ENCODE measurements around the gene TSC22D4. TPM values are rescaled to one million over a fixed set of nuclear protein-coding genes. Genes with fewer than 3 reads are reported as not detected.

TSC22D4 gene
- total and polyA plus RNA-seq, 2 experiments from 2014 or later: 14.6 to 24.9 TPM

DNA sequence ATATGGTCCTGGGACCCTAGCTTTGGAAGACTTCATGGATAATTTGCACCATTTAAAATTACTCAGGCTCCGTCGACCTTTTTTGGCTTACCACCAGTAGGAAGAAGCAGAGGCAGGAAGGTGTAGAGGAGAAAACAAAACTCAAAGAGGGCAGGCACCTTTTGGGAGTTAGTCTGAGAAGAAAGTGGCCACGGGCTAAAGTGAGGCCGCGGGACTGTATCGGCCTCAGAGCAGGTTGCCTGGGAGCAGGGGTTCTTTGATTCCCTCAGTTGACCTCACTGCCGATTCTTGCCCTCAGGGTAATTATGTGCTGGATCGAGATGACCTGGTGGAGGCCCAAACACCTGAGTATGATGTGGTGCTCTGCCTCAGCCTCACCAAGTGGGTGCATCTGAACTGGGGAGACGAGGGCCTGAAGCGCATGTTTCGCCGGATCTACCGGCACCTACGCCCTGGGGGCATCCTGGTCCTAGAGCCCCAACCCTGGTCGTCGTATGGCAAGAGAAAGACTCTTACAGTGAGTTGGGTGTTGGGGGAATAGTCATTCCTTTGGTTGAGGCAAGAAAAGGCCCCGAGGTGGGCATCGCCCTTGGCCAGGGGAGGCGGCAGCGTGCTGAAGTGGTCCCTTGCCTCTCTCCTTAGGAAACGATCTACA is 46.3 kb downstream of the TSC22D4 start:
- peaks cover 48% of the 10 kb centered on the region for H3K4me1 Mint-ChIP-seq
- peak overlapping the region; percentile 67; the same call in 1 of the 2 replicates for H3K4me3 ChIP-seq
- H3K36me3 ChIP-seq (ENCODE audit: insufficient read depth): peaks cover 9% of the 10 kb centered on the region; the same call in 1 of the 2 replicates
- peaks cover 2% of the 10 kb centered on the region for H3K27me3 ChIP-seq (ENCODE audit: insufficient read depth)
- no peaks in the 10 kb centered on the region for H3K9me2 ChIP-seq (ENCODE audit: insufficient read depth)
- ATAC-seq (no peak), DNase-seq (ENCODE audit: low spot score) (no peak)
- H3K4me3 Mint-ChIP-seq: peak overlapping the region; percentile 93
- peak overlapping the region; percentile 81 for H3K27ac ChIP-seq (ENCODE audit: low read depth)
- H3K4me1 ChIP-seq (ENCODE audit: insufficient read depth): peaks cover 29% of the 10 kb centered on the region; the same call in 1 of the 2 replicates
- H2AFZ ChIP-seq: no peak overlapping the region
- no peak overlapping the region for H3K27ac Mint-ChIP-seq
- H4K20me1 ChIP-seq (replicated peaks; ENCODE audit: insufficient read depth): peaks cover 3% of the 10 kb centered on the region; the same call in 1 of the 2 replicates
- H3K79me2 ChIP-seq (replicated peaks; ENCODE audit: insufficient read depth): peaks cover 44% of the 10 kb centered on the region
- H3K36me3 Mint-ChIP-seq (ENCODE audit: low read depth): peaks cover 59% of the 10 kb centered on the region
- peak overlapping the region; percentile 79; the same call in 1 of the 2 replicates for H3K4me2 ChIP-seq
- peaks cover 43% of the 10 kb centered on the region for H3K27me3 Mint-ChIP-seq (ENCODE audit: insufficient read depth, low read depth, poor library complexity)
- H3F3A ChIP-seq (replicated peaks; ENCODE audit: low read depth): peaks cover 39% of the 10 kb centered on the region
- H3K9me3 Mint-ChIP-seq: peaks cover 17% of the 10 kb centered on the region
- TF ChIP-seq JUNB (IDR thresholded peaks at IDR 0.05; ENCODE audit: unreplicated experiment) (no peak), POLR2AphosphoS5 (IDR thresholded peaks at IDR 0.05; ENCODE audit: low read depth) (no peak), EZH2 (IDR thresholded peaks at IDR 0.05; ENCODE audit: low read depth, unreplicated experiment) (no peak), CREB1 (CRISPR knock-in tag; IDR thresholded peaks at IDR 0.05; ENCODE audit: low read depth) (no peak), NANOG (IDR thresholded peaks at IDR 0.05; ENCODE audit: borderline replicate concordance) (no peak), EZH2phosphoT487 (IDR thresholded peaks at IDR 0.05; ENCODE audit: unreplicated experiment) (no peak), ZNF331 (CRISPR knock-in tag; IDR thresholded peaks at IDR 0.05; ENCODE audit: low read depth) (no peak), STAT1 (IDR thresholded peaks at IDR 0.05; ENCODE audit: unreplicated experiment) (no peak), ZNF114 (CRISPR knock-in tag; IDR thresholded peaks at IDR 0.05) (no peak)
- TF ChIP-seq, protein P1, sequence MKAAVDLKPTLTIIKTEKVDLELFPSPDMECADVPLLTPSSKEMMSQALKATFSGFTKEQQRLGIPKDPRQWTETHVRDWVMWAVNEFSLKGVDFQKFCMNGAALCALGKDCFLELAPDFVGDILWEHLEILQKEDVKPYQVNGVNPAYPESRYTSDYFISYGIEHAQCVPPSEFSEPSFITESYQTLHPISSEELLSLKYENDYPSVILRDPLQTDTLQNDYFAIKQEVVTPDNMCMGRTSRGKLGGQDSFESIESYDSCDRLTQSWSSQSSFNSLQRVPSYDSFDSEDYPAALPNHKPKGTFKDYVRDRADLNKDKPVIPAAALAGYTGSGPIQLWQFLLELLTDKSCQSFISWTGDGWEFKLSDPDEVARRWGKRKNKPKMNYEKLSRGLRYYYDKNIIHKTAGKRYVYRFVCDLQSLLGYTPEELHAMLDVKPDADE (IDR thresholded peaks at IDR 0.05): no peak
- TF ChIP-seq, protein P2, sequence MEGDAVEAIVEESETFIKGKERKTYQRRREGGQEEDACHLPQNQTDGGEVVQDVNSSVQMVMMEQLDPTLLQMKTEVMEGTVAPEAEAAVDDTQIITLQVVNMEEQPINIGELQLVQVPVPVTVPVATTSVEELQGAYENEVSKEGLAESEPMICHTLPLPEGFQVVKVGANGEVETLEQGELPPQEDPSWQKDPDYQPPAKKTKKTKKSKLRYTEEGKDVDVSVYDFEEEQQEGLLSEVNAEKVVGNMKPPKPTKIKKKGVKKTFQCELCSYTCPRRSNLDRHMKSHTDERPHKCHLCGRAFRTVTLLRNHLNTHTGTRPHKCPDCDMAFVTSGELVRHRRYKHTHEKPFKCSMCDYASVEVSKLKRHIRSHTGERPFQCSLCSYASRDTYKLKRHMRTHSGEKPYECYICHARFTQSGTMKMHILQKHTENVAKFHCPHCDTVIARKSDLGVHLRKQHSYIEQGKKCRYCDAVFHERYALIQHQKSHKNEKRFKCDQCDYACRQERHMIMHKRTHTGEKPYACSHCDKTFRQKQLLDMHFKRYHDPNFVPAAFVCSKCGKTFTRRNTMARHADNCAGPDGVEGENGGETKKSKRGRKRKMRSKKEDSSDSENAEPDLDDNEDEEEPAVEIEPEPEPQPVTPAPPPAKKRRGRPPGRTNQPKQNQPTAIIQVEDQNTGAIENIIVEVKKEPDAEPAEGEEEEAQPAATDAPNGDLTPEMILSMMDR (conservative IDR thresholded peaks at IDR 0.05; ENCODE audit: low read depth in 2 of 2): no peak
- TF ChIP-seq, protein P3, sequence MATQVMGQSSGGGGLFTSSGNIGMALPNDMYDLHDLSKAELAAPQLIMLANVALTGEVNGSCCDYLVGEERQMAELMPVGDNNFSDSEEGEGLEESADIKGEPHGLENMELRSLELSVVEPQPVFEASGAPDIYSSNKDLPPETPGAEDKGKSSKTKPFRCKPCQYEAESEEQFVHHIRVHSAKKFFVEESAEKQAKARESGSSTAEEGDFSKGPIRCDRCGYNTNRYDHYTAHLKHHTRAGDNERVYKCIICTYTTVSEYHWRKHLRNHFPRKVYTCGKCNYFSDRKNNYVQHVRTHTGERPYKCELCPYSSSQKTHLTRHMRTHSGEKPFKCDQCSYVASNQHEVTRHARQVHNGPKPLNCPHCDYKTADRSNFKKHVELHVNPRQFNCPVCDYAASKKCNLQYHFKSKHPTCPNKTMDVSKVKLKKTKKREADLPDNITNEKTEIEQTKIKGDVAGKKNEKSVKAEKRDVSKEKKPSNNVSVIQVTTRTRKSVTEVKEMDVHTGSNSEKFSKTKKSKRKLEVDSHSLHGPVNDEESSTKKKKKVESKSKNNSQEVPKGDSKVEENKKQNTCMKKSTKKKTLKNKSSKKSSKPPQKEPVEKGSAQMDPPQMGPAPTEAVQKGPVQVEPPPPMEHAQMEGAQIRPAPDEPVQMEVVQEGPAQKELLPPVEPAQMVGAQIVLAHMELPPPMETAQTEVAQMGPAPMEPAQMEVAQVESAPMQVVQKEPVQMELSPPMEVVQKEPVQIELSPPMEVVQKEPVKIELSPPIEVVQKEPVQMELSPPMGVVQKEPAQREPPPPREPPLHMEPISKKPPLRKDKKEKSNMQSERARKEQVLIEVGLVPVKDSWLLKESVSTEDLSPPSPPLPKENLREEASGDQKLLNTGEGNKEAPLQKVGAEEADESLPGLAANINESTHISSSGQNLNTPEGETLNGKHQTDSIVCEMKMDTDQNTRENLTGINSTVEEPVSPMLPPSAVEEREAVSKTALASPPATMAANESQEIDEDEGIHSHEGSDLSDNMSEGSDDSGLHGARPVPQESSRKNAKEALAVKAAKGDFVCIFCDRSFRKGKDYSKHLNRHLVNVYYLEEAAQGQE (IDR thresholded peaks at IDR 0.05; ENCODE audit: unreplicated experiment): no peak
- TF ChIP-seq, protein P4, sequence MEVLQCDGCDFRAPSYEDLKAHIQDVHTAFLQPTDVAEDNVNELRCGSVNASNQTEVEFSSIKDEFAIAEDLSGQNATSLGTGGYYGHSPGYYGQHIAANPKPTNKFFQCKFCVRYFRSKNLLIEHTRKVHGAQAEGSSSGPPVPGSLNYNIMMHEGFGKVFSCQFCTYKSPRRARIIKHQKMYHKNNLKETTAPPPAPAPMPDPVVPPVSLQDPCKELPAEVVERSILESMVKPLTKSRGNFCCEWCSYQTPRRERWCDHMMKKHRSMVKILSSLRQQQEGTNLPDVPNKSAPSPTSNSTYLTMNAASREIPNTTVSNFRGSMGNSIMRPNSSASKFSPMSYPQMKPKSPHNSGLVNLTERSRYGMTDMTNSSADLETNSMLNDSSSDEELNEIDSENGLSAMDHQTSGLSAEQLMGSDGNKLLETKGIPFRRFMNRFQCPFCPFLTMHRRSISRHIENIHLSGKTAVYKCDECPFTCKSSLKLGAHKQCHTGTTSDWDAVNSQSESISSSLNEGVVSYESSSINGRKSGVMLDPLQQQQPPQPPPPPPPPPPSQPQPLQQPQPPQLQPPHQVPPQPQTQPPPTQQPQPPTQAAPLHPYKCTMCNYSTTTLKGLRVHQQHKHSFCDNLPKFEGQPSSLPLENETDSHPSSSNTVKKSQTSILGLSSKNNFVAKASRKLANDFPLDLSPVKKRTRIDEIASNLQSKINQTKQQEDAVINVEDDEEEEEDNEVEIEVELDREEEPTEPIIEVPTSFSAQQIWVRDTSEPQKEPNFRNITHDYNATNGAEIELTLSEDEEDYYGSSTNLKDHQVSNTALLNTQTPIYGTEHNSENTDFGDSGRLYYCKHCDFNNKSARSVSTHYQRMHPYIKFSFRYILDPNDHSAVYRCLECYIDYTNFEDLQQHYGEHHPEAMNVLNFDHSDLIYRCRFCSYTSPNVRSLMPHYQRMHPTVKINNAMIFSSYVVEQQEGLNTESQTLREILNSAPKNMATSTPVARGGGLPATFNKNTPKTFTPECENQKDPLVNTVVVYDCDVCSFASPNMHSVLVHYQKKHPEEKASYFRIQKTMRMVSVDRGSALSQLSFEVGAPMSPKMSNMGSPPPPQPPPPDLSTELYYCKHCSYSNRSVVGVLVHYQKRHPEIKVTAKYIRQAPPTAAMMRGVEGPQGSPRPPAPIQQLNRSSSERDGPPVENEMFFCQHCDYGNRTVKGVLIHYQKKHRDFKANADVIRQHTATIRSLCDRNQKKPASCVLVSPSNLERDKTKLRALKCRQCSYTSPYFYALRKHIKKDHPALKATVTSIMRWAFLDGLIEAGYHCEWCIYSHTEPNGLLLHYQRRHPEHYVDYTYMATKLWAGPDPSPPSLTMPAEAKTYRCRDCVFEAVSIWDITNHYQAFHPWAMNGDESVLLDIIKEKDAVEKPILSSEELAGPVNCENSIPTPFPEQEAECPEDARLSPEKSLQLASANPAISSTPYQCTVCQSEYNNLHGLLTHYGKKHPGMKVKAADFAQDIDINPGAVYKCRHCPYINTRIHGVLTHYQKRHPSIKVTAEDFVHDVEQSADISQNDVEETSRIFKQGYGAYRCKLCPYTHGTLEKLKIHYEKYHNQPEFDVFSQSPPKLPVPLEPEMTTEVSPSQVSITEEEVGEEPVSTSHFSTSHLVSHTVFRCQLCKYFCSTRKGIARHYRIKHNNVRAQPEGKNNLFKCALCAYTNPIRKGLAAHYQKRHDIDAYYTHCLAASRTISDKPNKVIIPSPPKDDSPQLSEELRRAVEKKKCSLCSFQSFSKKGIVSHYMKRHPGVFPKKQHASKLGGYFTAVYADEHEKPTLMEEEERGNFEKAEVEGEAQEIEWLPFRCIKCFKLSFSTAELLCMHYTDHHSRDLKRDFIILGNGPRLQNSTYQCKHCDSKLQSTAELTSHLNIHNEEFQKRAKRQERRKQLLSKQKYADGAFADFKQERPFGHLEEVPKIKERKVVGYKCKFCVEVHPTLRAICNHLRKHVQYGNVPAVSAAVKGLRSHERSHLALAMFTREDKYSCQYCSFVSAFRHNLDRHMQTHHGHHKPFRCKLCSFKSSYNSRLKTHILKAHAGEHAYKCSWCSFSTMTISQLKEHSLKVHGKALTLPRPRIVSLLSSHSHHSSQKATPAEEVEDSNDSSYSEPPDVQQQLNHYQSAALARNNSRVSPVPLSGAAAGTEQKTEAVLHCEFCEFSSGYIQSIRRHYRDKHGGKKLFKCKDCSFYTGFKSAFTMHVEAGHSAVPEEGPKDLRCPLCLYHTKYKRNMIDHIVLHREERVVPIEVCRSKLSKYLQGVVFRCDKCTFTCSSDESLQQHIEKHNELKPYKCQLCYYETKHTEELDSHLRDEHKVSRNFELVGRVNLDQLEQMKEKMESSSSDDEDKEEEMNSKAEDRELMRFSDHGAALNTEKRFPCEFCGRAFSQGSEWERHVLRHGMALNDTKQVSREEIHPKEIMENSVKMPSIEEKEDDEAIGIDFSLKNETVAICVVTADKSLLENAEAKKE (CRISPR knock-in tag; IDR thresholded peaks at IDR 0.05): no peak
